GM12874 (cell line): ENCODE results near the gene STARD8.

ENCODE experiments used
- TF ChIP-seq, protein P1 (sequence below): IDR thresholded peaks from 2 replicates; pipeline ENCODE4 v1.5.1; 2011; ENCODE audit warnings: low read depth, mild to moderate bottlenecking, control low read depth, low read length, moderate library complexity; ENCODE audit not compliant: insufficient read depth

STARD8 gene

DNA sequence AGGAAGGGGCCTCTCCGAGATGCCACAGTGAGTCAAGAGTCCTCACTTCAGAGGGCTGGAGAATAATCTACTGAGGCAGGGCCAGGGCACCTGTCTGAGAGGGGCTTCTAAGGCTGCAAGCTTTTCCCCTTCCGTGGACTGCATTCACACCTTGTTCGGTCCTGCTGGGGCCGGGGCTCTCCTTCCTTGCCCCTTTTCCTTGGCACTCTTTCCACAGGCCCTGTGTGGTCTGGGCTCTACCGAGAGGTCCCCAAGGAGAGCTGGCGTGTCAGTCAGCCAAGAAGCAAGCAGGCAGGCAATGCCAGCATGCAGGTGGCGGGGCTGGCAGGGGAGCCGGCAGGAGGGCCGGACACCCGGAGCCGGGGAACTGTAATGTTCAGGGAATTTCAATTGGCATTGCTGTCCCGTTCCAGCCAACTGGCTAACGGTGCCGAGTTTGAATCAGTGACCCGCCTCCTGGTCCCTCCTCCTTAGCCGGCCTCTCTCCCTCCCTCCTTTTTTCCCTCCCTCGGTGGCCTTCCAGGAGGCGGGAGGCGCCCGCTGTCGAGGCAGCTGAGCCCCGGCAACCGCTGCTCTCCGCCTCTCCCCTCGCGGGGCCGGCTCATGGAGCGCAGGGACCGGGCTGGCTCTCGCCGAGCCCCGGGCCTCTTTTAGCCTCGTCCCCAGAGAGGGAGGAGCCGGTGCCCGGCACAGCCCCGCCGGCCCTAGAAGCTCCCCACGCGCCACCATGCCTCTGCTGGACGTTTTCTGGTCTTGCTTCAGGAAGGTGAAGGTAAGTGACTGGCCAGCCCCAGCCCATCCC, at the start of gene STARD8:
STARD8 (plus strand) TSS at position 511 of the 802 bp plus-strand sequence; CDS start at position 728, 217 bp downstream.
- TF ChIP-seq, protein P1, sequence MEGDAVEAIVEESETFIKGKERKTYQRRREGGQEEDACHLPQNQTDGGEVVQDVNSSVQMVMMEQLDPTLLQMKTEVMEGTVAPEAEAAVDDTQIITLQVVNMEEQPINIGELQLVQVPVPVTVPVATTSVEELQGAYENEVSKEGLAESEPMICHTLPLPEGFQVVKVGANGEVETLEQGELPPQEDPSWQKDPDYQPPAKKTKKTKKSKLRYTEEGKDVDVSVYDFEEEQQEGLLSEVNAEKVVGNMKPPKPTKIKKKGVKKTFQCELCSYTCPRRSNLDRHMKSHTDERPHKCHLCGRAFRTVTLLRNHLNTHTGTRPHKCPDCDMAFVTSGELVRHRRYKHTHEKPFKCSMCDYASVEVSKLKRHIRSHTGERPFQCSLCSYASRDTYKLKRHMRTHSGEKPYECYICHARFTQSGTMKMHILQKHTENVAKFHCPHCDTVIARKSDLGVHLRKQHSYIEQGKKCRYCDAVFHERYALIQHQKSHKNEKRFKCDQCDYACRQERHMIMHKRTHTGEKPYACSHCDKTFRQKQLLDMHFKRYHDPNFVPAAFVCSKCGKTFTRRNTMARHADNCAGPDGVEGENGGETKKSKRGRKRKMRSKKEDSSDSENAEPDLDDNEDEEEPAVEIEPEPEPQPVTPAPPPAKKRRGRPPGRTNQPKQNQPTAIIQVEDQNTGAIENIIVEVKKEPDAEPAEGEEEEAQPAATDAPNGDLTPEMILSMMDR = no peak

GRCh38 chrX:68598841-68599240, 48.6 kb upstream of the STARD8 start:
- TF ChIP-seq, protein P1 = no peak

- TF ChIP-seq, protein P1 = peak; percentile 33; the same call in 1 of the 2 replicates
Measured at GRCh38 chrX:68599256-68600152, 48.0 kb upstream of the STARD8 start.

- TF ChIP-seq, protein P1 = no peak
Measured at GRCh38 chrX:68627986-68628385, 19.5 kb upstream of the STARD8 start.

GRCh38 chrX:68631336-68631735, 16.1 kb upstream of the STARD8 start:
- TF ChIP-seq, protein P1 = no peak

DNA sequence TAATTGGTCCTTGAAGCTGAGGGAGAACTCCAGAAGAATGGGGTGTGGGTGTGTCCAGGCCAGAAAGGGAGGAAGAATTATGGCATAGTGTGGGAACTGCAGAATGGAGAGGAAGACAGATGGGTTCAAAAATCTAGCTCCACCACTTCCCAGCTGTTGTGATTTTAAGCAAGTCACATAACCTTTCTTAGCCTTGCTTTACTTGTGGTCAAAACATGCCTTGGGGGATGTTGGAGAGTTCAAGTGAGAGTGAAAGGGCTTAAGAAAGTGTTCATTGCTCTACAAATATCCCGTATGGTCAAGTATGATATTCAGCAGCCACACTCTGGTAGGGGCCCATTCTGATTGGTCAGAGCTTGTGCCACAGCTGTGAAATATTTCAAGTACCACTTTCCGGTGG, 15.0 kb upstream of the STARD8 start:
- TF ChIP-seq, protein P1 = no peak

DNA sequence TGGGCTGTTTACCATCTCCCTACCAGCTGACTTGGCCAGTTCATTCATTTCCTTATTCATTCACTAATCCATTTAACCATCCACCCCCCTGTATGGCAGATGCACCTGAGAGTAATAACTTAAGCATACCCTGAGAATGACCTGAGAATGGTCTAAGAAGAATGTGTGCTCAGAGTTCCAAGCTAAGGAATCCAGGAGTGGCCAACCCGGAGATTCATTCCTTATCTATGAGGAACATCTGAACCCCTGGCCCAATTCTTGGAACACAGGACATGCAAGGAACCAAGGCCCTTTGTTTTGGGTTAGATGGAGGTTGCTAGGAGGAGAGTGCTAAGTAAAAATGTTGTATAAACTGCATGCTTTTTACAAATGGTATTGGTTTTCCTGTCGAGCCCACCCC, 13.5 kb upstream of the STARD8 start:
- TF ChIP-seq, protein P1 = no peak
